HG03196 (cell line): ENCODE results near the gene MGRN1.
"Not testable (repeated sequence)": the region's sequence is repeated elsewhere in the genome, so short reads cannot be mapped to it uniquely, and the experiment has no call there.

Experiments
- ATAC-seq: cut with Tn5 transposase; IDR thresholded peaks from one replicate; pipeline ENCODE4 v1.9.1; 2021; ENCODE audit not compliant: unreplicated experiment

MGRN1 gene

GRCh38 chr16:4649744-4650442 lies 25.3 kb downstream of the MGRN1 start:
- no peak for ATAC-seq

DNA sequence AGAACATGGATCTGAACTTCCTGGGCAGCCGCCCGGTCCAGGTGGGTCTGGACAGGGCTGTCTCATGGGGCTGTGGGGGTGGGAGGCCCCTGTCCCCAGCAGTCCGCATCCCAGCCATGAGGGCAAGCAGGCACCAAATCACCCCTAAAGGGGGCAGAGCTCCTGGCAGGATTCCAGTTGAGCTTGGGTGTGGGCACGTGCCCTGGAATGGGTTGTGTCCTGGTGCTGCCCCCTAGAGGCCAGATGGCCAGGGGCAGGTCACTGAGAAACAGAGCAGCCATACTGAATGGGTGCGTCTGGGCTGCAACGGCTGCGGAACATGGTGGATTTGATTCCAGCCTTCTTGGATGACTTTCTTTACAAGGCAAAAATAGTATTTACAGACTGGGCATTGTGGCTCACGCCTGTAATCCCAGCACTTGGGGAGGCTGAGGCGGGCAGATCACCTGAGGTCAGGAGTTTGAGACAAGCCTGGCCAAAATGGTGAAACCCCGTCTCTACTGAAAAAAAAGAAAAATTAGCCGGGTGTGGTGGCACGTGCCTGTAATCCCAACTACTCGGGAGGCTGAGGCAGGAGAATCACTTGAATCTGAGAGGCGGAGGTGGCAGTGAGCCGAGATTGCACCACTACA lies 25.9 kb downstream of the MGRN1 start:
- ATAC-seq: not testable (repeated sequence)

GRCh38 chr16:4651827-4652226 lies 27.2 kb downstream of the MGRN1 start:
- ATAC-seq: no peak

DNA sequence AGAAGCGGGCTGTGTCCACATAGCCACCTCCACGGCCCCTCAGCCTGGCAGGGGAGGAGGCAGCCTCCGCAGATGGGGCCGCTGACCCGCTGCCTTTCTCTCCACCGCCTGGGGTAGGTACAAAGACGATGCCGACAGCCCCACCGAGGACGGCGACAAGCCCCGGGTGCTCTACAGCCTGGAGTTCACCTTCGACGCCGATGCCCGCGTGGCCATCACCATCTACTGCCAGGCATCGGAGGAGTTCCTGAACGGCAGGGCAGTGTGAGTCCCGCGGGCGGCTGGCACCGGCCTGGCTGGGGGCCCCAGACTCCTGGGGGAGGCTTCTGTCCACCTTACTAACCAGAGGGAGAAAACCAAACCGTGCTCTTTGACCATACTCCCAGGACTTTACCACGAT lies 27.9 kb downstream of the MGRN1 start:
- ATAC-seq: no peak

DNA sequence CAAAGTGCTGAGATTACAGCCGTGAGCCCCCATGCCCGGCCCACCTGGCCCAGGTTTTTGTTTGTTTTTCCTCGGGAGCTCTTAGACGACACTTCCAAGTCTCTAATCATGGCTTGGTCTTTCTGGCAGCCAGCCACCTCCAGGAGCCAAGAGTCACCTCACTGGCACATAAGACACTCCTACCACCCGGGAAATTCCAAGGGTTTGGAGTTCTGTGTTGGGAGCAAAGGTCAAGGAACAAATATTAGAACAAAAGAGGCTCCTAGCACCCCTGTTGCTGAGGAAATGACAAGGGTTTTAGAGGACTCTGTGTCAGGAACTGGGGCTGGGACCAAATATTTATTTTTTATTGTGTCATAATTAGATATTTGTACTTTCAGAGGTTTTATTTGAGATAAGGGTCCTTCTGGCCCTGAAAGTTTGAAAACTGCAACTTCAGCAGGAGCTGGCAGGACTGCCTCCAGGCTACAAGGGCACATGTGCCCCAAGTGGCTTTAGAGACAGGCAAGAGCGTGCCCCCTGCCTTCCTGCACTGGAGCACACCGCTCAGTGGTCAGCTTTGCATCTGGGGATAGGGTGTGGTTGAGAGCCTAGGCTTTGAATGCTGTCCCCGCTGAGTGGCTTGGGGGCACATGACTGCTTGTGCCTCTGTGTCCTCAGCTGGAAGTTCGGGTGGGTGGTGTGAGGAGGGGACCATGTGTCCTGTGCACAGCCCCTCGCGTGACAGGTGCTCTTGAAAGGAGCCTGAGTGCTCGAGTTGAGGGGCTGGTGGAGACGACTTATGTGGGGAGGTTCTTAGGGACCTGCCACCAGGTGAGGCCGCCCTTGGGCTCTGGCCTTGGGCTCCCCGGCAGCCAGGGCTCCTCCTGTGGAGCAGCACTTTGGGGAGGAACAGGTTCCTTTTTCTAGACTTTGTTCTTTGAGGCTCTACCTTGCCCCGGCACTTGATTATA lies 29.7 kb downstream of the MGRN1 start:
- ATAC-seq: no peak

GRCh38 chr16:4654964-4655590 lies 30.5 kb downstream of the MGRN1 start:
- no peak for ATAC-seq

GRCh38 chr16:4655801-4656200 lies 31.2 kb downstream of the MGRN1 start:
- ATAC-seq: no peak

GRCh38 chr16:4656221-4656620 lies 31.6 kb downstream of the MGRN1 start:
- ATAC-seq: no peak

DNA sequence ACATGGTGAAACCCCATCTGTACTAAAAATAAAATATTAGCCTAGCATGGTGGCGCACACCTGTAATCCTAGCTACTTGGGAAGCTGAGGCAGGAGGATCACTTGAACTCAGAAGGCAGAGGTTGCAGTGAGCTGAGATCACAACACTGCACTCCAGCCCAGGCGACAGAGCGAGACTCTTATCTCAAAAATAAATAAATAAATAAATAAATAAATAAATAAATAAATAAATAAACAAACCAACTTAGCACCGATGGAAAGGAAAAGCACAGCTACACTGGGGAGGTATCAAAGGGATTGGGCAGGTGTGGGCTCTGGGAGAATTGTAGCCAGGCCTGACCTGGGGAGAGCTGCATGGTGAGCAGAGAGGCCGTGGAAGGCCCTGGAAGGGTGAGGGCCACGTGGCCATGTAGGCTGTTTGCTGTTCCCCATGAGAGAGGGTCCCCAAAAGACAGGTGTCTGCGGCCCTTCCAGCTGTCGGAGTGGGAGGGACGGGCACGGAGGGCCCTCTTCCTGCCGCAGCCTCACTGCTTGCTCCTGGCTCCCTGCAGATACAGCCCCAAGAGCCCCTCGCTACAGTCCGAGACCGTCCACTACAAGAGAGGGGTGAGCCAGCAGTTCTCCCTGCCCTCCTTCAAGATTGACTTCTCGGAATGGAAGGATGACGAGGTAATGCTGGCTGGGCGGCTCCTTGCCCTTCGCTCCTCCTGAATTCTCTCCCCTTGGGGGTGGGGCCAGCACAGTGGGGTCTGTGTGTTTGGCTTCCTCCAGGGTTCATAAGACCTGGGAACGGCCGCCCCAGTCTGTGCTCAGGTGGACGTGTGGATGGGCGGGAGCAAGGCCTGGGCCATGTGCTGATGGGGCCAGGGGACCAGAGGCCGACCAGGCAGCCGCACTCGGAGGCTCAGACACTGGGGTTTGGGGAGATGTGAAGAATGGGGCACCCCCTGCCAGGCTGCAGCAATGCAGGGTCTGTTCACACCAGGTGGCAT lies 32.4 kb downstream of the MGRN1 start:
- ATAC-seq: no peak

DNA sequence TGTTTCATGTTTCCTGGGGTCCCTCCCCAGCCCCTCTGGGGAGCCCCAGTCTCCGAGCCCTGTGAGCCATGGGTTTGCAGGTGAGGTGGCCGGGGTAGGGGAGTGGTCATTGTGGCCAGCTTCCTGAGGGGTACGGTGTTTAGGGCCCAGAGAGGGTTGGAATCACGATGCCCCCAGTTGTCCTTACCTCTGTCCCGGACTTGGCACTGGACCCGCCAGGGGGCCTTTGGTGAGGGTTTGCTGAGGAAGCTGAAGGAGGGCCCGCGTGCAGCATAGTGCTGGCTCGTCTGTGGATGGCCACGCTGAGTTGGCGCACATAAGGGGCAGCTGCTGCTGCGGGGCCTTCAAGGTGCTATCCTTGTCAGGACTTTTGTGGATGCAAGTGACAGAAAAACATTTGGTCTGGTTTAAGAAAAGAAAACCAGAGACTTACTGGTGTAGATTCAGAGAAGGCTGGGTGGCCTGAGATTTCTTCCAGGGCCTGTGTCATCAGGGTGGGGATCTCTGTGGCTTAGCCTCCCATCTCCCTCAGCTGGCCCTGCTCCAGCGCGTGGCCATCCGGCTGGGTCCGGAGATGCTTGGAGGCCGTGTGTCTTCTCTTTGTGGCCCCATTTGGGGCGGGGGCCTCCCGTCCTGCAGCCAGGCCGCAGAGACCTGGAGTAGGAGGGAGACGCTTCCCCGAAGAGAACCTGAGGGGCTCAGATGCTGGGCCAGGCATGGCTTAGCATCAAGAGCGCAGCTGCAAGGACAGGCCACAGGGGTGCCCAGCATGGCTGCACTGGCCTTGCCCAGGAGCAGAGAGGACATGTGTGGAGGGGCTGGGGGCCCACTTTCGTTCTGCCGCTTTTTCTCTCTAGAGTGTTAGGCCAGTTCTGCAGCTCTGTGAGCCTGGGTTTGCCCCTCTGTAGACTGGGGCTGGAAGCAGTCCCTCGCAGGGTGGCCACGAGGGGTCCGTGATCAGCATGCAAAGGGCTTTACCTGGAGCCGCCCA lies 35.0 kb downstream of the MGRN1 start:
- ATAC-seq: no peak

- ATAC-seq: no peak
Measured at GRCh38 chr16:4660454-4661007, 35.9 kb downstream of the MGRN1 start.

GRCh38 chr16:4661661-4662060 lies 37.0 kb downstream of the MGRN1 start:
- ATAC-seq: no peak

GRCh38 chr16:4663465-4663776 lies 38.8 kb downstream of the MGRN1 start:
- no peak for ATAC-seq

DNA sequence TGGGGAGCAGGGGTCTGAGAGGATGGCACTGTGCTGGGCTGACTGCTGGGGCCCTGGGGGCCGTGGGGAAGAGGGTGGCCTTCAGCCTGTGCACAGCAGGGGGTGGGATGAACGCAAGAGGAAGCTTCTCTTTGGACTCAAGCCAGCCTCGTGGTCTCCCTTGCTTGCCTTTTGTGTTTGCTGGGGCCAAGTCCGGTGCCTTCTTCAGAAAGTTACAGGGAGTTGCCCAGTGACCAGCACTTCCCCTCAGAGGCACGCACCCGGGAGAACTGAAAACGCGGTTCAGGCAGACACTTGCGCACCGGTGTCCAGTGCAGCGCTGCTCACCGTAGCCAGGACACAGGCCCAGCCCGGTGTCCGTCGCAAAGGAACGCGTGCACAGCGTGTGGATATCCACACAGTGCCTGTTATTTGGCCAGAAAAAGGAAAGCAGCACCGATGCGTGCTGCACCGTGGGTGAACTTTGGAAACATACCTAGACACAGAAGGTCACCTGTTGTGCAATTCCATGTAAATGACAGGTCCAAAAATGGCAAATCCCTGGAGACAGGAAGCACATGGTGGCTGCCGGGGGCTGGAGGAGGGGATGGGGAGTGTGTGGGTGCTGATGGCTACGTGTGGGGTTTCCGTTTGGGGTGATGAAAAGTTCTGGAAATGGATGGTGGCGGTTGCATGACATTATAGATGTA lies 39.3 kb downstream of the MGRN1 start:
- no peak for ATAC-seq

DNA sequence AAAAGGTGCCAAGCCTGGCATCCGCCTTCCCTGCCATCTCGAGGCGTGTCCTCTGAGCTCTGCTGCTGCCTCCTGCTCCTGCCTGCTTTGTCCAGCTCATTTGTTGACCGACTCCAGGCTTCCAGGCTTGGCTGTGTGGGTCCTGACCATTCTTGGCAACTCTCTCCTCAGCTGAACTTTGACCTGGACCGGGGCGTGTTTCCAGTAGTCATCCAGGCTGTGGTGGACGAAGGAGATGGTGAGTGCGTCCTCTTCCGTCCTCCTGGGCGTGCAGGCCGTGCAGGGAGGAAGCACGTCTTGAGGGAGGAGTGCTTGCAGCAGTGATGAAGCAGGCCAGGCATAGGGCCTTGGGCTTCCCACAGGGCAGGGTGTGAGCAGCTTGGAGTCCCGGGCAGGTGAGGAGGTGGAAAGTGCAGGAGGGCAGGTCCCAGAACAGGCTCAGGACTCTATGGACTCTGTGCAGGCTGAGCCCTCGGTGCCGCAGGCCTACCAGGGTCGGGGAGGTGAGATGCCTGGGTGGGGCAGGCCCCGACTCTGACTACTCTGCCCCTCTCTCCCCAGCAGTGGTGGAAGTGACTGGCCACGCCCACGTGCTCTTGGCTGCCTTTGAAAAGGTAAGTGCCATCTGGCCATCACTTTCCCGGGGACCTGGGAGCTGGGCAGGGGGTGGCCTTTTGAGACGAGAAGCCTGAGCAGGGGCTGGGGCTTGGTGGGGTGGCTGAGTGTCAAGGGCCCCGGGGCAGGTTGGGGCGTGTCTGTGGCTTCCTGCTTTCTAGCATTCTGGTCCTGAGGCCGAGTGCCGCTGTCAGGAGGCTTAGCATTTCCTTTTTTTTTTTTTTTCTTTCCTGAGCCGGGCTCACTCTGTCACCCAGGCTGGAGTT lies 40.2 kb downstream of the MGRN1 start:
- no peak for ATAC-seq

- ATAC-seq: no peak
Measured at GRCh38 chr16:4666537-4667202, 42.0 kb downstream of the MGRN1 start.
